Activated naive CD8-positive, alpha-beta T cell treated with anti-CD3 and anti-CD28 coated beads, Interleukin-2, amount 50 U/mL, for 16 hours (primary cell): ENCODE results near the gene MYEOV.

ENCODE experiments used
- DNase-seq: peaks from one replicate; pipeline ENCODE4 v3.0.0-alpha.2; 2020; ENCODE audit warnings: low read depth, low spot score

MYEOV gene

DNA sequence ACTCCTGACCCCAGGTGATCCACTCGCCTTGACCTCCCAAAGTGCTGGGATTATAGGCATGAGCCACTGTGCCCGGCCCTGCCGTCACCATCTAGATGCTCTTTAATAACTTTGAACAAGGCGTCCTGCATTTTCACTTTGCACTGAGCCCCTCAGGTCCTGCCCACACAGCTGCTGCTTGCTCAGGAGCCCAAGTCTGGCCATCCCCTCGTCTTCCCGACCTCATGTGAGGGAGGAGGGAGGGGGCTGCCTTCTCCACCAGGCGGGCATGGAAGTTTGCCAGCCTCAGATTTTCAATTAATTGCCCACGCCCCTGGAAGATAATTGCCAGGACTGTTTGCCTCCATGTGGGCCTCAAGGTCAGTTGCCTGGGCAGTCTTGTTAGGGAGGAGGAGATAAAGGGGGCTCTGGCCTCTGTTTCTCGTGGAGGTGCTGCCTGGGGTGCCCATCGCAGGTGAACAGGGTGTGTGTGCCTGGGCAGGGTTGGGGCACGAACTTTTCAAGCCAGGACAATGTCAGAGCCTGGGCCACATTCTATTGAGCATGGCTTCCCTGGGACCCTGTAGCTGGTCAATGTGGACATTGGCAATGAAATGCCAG, 27.9 kb upstream of the MYEOV start:
- no peak for DNase-seq

DNA sequence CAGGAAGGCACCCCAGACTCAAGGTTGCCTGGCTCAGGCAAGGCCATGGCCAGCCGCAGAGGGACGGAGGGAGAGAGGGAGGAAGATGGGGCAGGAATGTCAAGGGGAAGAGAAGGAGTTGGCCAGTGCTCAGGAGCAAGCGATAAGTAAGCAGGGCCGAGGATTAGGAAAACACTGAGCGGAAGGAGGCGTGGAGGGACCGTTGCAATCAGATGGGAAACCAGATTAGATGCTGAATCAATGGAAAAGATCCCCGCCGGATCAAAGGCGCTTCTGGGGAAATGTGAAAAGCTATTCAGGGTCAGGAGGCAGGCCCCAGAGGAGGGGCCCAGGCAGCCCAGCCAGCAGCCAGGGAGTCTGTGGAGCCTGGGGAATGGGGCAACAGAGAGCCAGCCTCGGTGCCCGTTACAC, 26.6 kb upstream of the MYEOV start:
- DNase-seq, result no peak

- no peak for DNase-seq
Measured at GRCh38 chr11:69268911-69269310, 25.0 kb upstream of the MYEOV start.

DNA sequence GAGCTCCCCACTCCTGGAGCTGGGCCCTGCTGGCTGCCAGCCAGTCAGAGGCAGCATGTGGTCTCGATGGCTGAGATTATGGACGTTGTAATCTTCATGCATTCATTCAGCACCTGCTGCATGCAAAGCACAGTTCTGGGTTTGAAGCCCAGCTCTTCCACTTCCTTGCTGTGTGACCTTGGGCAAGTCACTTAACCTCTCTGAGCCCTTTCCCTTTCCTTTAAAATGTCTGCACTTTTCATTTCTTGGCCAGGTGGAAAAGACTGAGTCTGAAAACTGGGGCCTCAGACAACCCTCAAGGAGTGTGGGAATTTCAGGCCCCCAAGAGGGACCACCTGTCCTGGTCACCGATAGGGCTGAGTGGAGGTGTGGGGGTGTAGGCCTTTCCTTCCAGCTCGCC, 24.6 kb upstream of the MYEOV start:
- DNase-seq, result no peak

- DNase-seq, result no peak
Measured at GRCh38 chr11:69269926-69270697, 23.8 kb upstream of the MYEOV start.

- no peak for DNase-seq
Measured at GRCh38 chr11:69270941-69271340, 23.0 kb upstream of the MYEOV start.

DNA sequence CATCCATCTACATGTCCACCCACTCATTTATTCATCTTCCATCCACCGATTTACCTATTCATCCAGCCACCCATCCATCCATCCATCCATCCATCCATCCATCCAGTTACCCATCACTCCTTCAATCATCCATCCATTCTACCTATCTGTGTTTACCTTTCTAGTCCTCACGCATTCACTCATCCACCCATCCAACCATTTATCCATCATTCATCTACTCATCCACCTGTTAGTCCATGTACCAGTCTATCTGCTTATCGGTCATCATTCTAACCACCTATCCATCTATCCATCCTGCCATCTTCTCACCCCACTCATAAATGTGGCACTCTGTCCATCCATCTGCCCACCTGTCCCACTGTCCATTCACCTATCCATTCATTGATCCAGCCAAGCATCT, 21.9 kb upstream of the MYEOV start:
- DNase-seq, result no peak

DNA sequence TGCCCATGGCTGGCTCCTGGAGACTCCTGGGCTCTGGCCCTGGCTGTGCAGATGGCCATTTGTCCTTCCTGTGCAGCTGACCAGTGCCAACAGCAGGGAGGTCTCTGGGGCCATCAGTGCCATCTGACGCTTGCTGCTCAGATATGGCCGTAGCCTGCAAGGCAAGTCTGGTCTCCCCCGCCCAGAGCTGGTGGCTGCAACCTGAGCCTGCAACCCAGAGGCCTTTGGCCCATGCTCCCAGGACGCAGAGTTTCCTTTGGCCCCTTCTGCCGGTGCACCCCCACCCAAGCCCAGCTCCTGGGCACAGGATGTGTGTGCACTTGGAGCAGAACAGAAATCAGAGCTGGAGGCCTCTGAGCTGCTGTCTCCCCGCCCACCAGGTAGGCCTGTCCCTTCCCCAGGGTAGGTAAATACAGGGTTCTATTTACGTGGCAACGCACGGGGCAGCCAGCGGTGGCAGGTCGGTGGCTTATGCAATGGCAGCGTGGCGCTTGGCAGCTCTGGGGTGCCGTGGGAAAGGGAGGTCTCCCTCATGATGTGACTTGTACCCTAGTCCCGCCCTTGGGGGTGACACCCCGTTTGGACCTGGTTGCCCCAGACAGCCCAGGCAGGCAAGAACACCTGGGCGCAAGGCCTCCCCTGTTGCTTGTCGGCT, 21.0 kb upstream of the MYEOV start:
- no peak for DNase-seq

GRCh38 chr11:69273571-69273970, 20.4 kb upstream of the MYEOV start:
- no peak for DNase-seq

DNA sequence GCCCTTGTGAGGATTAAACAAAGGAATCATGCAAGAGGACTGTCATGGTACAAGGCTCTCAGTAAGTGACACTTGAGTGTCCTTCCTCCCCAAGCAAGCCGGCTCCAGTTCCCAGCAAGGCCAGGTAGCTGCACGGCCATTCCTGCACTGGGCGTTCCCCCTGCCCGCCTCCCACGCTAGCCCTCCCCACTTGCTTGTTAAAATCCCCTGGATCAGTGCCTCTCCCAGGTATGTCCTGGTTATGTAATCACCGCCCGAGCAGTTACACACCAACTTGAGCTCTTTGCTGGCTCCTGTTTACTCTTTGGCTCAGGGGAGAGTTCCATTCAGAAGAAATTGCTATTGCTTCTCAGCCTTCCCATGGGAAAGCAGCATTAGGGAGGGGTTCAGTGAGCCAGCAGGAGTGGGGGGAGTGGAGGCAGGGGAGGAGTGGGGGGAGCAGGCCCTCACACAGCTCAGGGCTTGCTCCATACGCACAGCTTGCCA, 19.4 kb upstream of the MYEOV start:
- no peak for DNase-seq

- no peak for DNase-seq
Measured at GRCh38 chr11:69275178-69275577, 18.8 kb upstream of the MYEOV start.

DNA sequence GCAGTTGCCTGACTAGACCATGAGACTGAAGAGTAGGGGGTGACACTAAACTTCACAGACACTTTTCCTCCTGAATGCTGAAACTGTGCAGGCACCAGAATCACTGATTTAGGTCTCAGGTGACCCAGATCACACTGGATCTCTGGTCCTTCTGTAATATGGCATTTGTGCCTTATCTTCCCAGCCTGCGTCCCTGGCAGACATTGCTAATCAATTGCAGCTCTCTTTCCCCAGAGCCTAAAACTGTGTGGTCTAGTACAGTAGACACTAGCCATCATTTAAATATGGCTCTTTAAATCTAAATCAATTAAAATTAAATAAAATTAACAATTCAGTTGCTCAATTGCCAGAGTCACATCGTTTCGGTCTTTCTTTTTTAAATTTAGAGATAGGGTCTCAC, 17.8 kb upstream of the MYEOV start:
- no peak for DNase-seq

- no peak for DNase-seq
Measured at GRCh38 chr11:69277074-69277809, 16.7 kb upstream of the MYEOV start.

GRCh38 chr11:69278091-69278867, 15.7 kb upstream of the MYEOV start:
- DNase-seq, result no peak

DNA sequence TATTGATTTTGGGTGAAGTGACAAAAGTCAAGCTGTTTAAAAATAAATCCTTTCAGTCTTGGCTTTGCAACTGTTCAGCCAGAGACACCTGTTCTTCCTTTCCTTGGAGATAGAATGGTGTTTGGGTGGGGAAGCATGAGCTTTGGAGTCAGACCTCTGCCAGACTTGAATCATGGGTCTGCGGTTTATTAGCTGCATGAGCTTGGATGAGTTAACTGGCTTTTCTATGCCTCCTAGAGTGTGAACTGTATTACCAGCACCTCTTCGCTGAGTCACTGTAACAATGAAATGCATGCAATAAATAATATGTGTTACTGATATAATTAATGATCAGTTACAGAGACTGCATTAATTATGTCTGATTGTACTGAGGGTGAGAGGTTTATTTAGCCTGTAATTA, 13.5 kb upstream of the MYEOV start:
- DNase-seq, result no peak

DNA sequence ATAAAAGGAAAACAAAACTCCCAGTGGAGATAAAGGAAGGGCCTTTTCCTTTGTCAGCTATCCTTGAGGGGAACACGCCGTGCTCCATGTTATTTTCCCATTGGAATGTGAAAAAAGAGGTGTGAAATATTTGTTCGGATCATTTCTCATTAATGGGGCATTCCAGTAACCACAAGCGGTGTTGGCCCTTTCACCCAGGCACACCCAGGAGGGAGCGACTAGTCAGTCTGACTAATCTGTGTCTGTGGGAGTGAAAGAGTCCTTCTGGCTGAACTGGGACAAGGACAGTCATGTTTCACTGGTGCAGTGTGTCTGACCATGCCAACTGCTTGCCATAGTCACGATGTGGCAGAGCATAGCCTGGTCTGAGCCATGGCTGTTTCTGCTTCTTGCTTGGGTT, 13.0 kb upstream of the MYEOV start:
- no peak for DNase-seq

DNA sequence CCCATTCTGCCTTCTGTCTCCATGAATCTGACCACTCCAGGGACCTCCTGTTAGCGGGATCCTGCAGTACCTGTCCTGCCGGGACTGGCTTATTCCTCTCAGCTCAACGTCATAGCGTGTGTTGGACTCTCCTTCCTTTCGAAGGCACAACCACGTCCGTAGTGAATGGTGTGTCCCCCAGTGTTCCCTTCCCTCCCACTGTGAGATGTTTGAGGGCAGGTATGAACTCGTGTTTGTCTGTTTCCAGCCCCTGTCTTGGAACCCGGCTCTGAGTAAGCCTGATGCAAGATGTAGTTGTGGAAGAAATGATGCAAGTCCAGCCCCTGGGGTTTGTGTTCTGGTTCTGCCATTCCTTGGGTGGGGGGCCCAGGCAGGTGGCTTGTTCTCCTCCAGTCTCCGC, 10.5 kb upstream of the MYEOV start:
- DNase-seq, result no peak

DNA sequence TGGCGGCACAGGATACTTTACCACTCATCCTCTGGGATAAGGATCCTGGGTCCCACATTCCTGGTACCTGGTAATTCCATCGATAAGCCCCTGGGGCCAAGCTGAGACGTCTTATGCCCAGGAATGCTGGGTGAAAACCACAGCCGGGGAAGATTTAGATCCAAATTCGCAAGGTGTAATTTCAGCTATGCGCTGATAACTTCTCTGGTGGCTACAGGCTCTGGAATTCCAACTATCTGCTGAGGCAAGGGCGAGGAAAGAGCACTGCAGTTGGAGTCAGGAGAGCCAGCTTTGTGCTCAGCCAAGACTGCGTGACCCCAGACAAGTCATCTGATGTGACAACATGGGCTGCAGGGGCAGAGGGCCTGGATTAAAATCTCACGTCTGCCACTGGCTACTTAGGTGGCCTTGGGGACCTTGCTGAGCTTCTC, 9.9 kb upstream of the MYEOV start:
- DNase-seq, result no peak

DNA sequence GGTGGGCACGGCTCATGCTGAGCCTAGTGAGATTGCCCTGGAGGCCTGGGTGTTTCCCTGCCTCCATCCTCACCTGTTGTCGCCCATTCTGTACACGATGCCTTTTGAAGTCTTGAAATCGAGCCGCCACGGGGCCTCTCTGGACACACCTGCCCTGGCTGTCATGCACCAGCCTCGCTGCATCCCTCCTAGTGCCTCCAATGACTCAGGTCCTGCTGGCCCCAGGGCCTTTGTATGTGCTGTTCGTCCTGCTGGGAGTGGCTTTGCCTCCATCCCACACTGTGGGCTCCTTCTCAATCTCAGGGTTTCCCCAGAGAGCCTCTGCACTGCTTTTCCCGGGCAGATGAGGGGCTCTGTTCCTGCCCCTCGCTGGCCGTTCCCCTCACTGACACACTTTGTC, 8.9 kb upstream of the MYEOV start:
- no peak for DNase-seq

DNA sequence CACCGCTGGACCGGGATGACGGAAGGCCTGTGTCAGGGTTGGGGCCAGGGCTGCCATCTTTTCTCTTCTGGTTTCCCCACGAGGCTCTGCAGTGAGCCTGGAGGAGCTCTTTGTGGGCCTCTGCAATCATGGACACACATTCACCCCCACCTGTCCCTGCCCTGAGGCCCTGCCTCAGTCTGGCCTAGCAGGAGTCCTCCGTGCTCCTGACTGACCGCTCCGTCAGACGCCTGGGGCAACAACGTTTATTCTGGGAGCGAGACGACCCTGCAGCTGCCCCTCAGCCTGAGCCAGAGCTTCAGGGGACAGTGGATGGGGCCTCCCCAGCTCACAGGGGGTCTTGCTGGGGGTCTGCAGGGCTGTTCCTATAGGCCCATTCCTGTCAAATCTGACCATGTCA, 8.2 kb upstream of the MYEOV start:
- DNase-seq, result no peak
